HG03521 (cell line): ENCODE data around the gene ARV1.
"Not testable (repeated sequence)": the region's sequence is repeated elsewhere in the genome, so short reads cannot be mapped to it uniquely, and the experiment has no call there.

Experiments used
- ATAC-seq: cut with Tn5 transposase; IDR thresholded peaks from one replicate; pipeline ENCODE4 v1.9.1; 2021; ENCODE audit warnings: mild to moderate bottlenecking, moderate library complexity; ENCODE audit not compliant: unreplicated experiment

ARV1 gene

DNA sequence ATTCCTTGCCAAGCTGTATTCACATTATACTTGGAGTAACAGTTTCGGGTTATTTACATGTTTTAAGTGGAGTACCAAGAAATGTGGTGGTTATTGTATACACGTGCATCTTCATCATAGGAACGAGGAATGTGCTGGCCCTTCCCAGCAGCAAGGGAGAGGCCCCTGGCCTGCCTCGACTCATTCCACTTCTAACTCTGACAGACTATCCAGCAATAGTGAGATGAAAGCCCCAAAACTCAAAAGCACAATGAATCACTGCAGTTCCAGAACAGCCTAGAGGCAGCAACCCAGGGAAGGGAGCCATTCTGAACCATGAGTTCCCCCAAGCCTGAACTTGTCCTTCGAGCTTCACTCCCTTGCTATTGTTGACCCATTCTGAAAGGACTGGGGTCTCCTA is 38.1 kb downstream of the ARV1 start:
- ATAC-seq, result no peak

DNA sequence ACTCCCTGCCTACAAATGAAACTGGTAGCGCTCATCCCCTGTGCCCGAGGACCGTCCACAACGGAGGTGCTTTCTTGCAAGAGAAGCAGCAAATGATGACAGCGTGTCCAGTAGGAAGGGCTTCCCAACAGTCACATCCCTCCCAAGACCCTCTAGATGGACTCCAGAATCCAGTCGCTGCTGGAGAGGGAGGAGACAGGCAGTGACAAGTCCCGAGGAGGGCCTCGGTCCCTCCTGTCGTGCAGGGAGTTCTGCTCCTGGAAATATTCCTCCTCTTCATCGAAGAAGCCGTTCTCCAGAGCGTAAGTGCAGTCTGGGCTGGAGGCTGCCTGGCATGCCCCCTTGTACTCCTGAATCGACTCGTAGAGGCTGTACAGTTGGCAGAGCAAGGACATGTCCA is 40.8 kb downstream of the ARV1 start:
- ATAC-seq, result no peak

DNA sequence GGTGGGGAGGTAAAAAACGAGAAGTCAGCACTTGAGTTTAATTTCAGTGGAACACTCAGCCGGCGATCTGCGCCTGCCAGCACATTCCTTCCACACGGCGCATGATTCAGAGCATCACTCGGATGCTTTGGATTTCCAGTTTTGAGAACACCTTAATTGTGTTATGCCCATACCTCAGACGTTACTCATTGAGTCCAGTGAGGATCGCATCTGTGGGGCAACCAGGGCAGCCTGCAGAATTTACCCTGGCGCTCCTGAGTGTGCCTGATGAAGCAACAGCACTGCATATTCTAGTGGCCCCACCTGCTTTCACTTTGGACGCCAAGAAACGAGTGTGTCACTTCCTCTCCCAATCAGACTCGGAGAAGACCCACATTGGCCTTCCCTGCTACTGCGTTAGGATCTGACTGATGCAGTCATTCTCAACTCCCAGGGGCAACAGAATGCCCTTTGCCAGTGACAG is 41.3 kb downstream of the ARV1 start:
- no peak for ATAC-seq

DNA sequence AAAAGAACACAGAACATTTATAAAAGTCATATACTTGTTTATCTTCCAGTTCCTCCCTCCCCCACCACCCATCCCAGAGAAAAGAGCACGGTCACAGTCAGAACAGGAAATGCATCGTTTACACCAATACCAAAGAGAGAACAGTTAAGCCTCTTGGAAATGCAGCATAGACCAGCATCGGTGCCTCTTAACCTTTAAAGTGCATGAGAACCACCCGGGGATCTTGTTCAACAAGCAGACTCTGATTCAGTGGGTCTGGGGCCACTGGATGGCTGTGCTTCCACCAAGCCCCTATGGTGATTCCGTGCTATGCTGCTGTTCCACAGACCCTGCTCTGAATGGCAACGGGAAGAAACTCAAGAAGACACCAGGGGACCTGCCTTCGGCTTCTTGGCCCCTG is 41.9 kb downstream of the ARV1 start:
- ATAC-seq, result no peak

DNA sequence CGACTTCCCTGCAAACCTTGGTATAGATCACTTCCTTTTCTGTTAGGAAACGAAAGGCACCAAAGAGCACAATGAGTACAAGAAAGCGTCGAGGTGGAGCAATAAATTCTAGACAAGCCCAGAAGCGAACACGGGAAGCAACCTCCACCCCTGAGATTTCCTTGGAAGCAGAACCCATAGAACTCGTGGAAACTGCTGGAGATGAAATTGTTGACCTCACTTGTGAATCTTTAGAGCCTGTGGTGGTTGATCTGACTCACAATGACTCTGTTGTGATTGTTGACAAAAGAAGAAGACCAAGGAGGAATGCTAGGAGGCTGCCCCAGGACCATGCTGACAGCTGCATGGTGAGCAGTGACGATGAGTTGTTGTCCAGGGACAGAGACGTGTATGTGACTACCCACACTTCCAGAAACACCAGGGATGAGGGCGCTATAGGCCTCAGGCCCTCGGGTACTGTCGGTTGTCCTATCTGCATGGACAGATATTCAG is 42.7 kb downstream of the ARV1 start:
- ATAC-seq, result no peak

DNA sequence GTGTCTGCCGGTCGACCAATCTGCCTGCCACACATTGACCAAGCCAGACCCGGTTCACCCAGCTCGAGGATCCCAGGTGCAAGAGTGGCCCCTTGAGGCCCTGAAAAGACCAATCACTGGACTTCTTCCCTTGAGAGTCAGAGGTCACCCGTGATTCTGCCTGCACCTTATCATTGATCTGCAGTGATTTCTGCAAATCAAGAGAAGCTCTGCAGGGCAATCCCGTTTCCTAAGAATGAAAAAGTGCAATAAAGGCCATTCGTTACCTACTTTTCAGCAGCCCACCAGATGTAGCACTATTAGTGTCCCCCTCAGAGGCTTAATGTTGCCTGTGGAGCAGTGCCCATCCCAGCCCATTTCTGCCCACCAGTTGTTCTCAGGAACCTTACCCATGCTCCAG is 43.6 kb downstream of the ARV1 start:
- not testable (repeated sequence) for ATAC-seq

DNA sequence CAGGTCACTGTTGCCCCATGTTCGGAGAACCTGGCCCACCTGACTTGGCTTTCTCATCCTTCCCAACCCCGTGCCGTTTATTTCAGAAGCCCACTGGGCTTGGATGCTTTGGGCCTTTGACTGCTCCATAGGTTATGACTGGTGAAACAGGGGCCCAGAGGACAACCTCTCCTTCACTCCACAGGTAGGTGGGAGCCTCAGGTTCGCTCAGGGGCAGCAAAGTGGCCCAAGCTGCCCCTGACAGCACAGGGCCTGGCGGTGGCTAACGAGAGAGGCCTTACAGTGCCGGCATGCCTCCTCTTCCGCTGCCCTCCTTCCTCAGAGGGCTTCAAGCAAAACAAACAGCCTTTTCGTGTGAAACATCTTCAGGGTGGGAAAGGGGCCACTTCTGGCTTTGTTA is 44.3 kb downstream of the ARV1 start:
- ATAC-seq, result no peak

DNA sequence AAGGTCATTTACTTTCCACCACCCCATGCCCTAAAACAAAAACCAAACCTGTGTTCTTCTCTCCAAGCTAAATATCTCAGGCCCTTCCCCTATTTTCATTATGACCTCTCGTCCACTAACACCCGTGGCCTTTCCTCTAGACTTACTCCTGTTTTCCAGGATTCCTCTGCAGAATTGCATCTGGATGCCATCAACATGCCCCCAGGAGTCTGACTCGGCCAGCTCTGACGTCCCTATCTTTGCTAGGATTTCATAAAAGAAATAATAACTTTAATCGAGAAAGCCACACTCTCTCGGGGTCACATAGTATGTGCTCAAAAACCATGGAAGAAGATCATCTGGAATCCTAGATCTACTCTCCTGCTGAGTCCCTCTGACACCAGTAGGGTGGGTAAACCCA is 47.7 kb downstream of the ARV1 start:
- ATAC-seq, result no peak

DNA sequence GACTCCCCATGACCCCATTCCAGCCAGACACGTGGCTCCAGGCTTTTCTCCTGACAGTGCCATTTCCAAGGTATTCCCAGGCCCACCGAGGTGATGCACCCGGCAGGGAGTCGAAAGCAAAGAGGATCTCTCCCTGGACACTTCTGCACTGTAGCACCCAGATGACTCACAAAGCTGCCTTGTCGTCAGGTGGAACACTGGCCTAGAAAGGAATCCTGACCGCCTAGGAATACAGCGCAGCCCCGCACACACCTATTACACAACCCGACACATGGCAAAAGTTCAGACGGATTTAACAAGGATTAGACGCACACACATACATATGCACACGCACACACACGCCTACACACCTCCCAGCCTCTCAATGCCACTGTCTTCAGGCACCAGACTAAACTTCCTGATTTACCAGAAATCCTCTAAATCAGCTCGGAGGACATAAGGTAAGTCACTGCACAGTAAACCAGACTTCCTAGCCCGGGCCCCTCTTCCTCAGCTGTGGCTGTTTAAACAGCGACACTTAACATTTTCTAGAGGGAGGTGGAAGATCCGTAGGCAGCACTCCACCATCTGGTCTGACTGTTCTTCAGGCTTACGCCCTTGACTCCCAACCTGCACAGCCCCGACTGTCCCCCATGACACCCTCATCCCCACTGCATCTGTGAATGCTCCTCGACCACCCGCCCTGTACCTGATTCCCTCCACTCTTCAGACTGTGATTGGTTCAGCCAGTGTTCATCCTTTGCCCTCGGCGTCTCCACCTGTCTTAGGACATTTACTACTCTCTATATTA is 48.4 kb downstream of the ARV1 start:
- ATAC-seq, result no peak

DNA sequence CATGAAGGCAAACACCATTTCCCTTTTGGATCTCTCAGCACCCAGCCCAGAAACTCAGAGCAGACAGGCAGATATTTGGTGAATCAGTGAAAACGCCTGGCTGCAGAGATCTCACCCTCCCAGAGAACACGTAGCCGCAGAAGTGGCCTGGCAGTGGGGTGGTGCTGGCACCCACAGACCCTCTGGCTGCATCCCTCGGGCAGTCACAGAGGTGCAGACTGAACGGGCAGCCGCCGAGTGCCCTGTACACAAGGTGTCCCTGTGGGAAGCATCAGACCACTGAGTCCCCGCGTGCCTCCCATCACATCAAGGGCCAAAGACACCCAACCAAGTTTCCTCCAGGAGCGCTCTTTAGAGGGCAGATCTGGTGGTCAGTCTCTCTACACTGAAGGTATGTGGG is 49.1 kb downstream of the ARV1 start:
- no peak for ATAC-seq

DNA sequence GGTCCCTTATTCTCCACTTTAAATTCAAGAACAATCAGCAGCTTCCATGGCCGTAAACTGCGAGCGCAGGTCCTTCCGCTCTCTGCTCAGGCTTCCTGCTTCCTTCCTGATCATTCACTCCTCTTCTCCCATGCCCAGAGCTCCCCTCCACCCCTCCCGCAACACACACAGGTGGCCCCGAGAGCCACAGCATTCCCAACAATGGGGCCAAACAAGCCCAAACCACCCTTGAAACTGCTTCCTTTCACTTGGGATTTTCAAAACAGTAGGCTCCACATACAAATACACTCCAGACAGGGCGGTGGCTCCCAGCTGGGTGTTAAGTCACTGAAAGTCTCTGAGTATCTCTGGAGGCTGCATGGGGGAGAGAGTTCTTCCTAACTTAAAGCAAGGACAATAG is 49.8 kb downstream of the ARV1 start:
- no peak for ATAC-seq

DNA sequence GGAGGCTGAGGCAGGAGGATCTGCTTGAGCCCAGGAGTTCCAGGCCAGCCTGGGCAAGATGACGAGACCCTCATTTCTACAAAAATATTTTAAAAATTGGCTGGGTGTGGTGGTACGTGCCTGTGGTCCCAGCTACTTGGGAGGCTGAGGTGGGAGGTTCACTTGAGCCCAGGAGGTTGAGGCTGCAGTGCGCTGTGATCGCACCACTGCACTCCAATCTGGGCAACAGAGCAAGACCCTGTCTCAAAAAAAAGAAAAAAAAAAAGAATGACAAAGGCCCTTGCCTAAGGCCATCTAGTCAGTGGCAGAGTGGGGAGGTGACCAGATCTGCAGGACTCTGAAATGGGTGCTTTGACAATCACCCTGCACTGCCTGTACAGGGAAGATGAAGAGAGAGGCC is 50.4 kb downstream of the ARV1 start:
- not testable (repeated sequence) for ATAC-seq

DNA sequence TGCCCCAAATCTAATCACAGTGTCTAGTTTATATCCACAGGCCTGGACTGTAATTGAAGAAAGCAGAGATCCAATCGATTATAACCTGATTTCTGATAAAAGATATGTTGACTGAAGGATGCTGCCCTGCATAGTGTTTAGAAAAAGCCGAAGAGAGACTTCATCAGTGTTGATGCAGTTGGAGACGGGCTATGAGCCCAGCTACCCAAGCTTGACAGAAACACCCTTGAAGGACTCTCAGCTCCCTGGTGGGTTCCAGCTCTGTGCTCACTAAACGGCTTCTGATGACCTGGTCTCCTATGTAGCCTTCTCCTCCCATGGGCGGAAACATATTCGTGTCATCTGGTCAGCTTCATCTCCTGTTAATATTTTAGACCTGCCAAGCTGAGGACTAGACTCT is 50.9 kb downstream of the ARV1 start:
- no peak for ATAC-seq

DNA sequence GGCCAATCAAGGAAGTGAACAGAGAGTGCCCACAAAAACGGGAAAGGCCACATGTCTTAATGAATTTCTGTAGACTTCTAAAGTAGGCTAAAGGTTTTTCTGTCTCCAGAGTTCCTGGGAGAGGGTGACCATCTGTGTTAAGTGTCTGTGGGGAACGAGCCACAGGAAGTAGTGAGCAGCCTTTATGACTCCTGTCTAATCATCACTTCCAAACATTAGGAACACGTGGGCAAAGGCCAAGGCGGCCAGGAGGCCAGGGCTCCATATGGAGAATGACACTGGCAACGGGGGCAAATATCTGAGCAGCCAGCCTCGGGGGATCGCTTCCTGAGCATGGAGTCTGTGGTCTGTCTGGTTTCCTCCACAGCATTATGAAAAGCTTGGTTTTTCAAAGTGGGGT is 54.1 kb downstream of the ARV1 start:
- no peak for ATAC-seq

DNA sequence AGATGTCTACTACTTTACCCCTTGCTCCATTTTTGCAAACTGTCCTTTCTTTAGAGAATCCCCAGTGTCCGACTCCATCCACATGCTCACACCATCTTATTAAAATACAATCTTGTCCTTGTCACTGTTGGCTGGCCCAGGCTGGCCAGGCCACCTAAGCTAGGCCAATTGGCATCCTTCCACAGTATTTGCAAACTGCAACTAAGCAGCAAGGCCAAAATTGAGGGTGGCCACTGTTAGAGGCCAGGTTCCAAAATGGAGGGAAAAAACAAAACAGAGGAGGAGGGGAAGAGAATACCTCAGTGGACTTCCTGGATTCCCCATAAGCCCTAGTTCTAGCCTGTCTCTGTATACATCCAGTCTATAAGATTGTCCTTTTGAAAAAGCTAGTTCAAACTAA is 56.9 kb downstream of the ARV1 start:
- no peak for ATAC-seq

DNA sequence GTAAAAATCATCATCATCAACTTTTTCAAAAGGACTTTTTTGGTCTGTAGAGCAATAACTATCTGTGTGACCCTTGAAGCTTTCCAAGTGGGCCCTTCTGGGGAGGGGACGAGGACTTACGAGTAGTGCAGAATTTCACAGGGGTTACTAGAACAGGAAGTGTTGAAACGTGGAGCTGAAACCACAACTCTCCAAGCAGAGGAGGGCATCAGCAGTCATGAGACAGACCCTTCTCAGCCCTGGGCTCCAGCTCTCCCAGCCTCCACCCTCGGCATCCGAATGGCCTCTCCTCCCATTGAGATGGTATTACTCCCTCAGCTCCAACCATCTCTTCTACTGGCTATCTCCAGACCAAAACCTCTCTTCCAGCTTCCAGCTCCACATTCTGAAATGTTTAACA is 57.5 kb downstream of the ARV1 start:
- no peak for ATAC-seq

DNA sequence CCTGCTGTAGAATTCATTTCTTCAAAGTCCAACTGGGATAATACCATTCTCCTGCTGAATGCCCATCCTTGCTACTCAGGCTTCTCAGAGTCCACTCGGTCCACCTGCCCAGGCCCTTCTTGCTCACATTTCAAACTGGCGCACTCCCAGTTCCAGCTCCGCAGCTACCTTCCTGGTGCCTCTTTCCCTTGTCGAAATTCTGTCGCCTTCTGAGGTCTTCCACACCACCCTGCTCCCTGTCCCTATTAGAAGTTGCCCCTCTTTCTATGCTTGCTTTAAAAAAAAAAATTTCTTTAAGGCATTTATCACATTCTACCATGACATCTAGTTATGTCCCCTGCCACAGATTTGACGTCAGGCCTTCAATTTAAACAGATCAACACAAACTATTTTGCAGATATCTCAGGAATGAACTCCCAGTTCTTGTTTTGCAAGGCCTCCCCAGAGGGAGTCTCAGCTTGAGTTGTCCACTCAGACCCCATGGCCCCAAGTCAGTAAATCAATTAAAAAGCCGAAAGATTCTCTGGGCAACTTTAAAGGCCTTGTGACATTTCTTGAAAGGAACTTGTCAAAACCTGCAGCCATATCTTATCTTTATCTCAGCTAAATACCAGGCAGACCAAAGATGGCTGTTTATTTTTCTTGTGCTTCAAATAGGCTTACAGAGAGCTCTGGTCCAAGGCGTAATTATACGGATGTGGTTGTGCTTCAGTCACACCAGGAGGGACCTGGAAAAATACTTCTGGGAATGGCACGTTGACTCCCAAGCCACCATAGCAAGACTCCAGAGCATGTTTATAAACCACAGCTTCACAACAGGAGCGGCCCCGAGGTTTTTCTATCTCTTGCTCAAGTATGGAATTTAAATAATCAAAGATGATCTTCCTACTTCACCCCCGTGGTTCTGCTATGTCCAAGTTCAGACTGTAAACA is 59.0 kb downstream of the ARV1 start:
- ATAC-seq, result no peak

DNA sequence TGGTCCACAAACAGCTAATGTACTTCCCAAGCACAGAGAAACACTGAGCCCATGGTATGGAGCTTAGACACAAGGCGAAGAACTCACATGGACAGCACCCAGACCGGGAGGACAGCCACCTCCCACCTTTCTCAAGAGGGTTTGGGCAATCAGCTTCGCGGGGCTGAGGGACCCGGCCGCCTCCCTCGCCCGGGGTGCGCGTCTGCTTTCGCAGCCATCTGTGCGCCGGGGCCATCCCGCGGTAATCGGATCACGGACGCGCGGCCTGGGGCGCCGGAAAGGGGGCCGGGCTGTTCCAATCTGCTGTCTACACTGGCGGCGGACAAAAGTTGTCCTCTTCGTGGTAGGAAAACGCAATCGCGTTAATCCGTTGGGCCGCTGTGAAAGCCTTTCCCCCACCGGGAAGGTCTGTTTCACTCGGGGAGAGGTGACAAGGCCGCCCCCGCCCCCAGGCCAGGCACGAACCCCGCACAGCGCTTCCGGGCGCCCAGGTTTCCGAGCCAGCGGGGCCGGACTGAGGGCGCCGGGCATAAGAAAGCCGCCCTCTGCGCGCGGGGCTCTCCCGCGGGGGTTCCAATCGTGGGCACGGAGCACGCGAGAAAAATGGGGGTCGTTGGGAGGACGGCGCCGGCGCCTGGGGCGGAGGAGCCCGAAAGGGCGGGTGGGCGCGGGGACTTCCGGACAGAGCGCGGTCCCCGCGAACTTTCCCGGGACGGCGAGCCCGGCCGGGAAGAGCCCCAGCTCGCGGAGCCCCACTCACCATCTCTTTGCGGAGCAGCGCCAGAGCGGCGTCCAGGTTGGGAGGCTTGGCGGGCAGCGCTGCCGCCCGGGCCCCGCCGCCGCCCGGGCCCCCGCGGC is 60.5 kb downstream of the ARV1 start:
- ATAC-seq, result peak; percentile 45

DNA sequence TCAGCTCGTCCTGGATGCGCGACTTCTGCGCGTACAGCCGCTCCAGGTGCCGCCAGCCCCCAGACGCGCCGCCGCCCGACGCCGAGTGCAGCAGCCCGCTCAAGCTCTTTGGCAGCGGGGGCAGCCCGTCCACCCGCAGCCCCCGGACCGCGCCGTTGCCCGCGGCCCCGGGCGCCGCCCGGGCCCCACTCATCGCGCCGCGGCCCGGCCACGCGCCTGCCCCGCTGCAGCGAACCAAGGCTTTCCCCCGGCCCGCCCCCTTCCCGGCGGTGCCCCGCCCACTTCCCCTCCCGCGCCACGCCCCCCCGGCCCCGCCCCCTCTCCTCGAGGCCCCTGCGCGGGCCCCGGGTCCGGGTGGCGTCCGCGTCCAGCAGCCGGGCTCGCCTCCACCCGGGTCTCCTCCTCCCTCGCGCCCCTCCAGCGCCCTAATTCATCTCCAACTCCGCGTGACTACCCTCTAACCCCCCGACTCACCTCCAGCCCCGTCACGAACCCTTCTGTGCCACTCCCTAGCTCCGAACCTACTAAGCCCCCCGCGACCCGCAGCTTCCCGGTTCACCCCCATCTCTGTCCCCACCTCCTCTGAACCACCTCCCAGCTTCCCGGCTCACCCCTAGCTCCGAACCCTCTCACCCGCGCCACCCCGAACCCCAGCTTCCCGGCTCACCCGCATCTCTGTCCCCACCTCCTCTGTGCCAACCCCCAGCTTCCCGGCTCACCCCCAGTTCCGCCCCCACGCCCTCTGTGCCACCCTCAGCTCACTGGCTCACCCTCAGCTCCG is 61.3 kb downstream of the ARV1 start, which contains the start of gene FAM89A:
FAM89A (minus strand) TSS at position 236 of the 781 bp plus-strand sequence; CDS start at position 193, 43 bp downstream.
- peak; percentile 72 for ATAC-seq
